OCI-LY7 (cell line): ENCODE measurements around the gene ENGASE. TPM values are rescaled to one million over a fixed set of nuclear protein-coding genes. Genes with fewer than 3 reads are reported as not detected.

Experiments
- BruUV-seq: library from RNA; stranded (reverse); fragments of 400-500 nt; replicated peaks from 2 replicates; lab custom pipeline; 2021; lab: Mats Ljungman, UMichigan
- CTCF ChIA-PET: fragments of 300-600 bp; sonication (Branson Sonifier 250); formaldehyde crosslinking; loops from one replicate; lab custom pipeline; 2022; ENCODE audit warnings: antibody characterized with exemption; ENCODE audit not compliant: unreplicated experiment; lab: Charles Lee
- POLR2A ChIA-PET: fragments of 300-600 bp; sonication (Branson Sonifier 250); formaldehyde crosslinking; loops from one replicate; lab custom pipeline; 2022; ENCODE audit warnings: antibody characterized with exemption; lab: Charles Lee
- DNase-seq: peaks from one replicate; pipeline ENCODE4 v3.0.0-alpha.2; 2015; ENCODE audit warnings: low spot score
- H2AFZ ChIP-seq: fragments of 200-600 bp; sonication (generic), shearing (Covaris generic); 2 replicates; pipeline ENCODE4 v1.6.1; 2014; ENCODE audit warnings: mild to moderate bottlenecking, antibody characterized with exemption, low read length, moderate library complexity
- H3K27ac ChIP-seq: fragments of 200-600 bp; sonication (generic); 2 replicates; pipeline ENCODE4 v1.5.1; 2014; ENCODE audit warnings: mixed run types, low read depth, mild to moderate bottlenecking, moderate library complexity, low read length, inconsistent platforms; ENCODE audit not compliant: poor library complexity, severe bottlenecking
- H3K36me3 ChIP-seq: fragments of 200-600 bp; sonication (generic); 2 replicates; pipeline ENCODE4 v1.6.1; 2014; ENCODE audit warnings: mild to moderate bottlenecking, antibody characterized with exemption, low read length, moderate library complexity, mixed read lengths; ENCODE audit not compliant: insufficient read depth
- H3K4me1 ChIP-seq: fragments of 200-600 bp; sonication (generic); 2 replicates; pipeline ENCODE4 v1.5.1; 2014; ENCODE audit warnings: mild to moderate bottlenecking, low read length; ENCODE audit not compliant: insufficient read depth, poor library complexity, severe bottlenecking
- H3K4me2 ChIP-seq: fragments of 200-600 bp; sonication (generic); 2 replicates; pipeline ENCODE4 v1.6.1; 2014; ENCODE audit warnings: mild to moderate bottlenecking, low read length
- H3K4me3 ChIP-seq: fragments of 200-600 bp; sonication (generic); 2 replicates; pipeline ENCODE4 v1.5.1; 2014; ENCODE audit warnings: mild to moderate bottlenecking, low read depth, low read length; ENCODE audit not compliant: poor library complexity, severe bottlenecking
- H3K79me2 ChIP-seq: fragments of 200-600 bp; sonication (generic); 2 replicates; pipeline ENCODE4 v1.6.1; 2016; ENCODE audit warnings: low read depth, mild to moderate bottlenecking, low read length, moderate library complexity, mixed read lengths; ENCODE audit not compliant: insufficient read depth
- H3K9me2 ChIP-seq: fragments of 200-600 bp; sonication (generic); 2 replicates; pipeline ENCODE4 v1.6.1; 2016; ENCODE audit warnings: mild to moderate bottlenecking, low read length, mixed read lengths; ENCODE audit not compliant: insufficient read depth
- H3K9me3 ChIP-seq: fragments of 200-600 bp; sonication (generic); 2 replicates; pipeline ENCODE4 v1.6.1; 2014; ENCODE audit warnings: mild to moderate bottlenecking, mixed run types, low read length, mixed read lengths
- H4K20me1 ChIP-seq: fragments of 200-600 bp; sonication (generic); 2 replicates; pipeline ENCODE4 v1.6.1; 2014; ENCODE audit warnings: mild to moderate bottlenecking, antibody characterized with exemption, low read length, moderate library complexity, mixed read lengths; ENCODE audit not compliant: insufficient read depth
- EZH2phosphoT487 ChIP-seq: fragments of 200-600 bp; sonication (generic); IDR thresholded peaks from 2 replicates; pipeline ENCODE4 v1.6.1; 2018; ENCODE audit warnings: low read depth, borderline replicate concordance, mild to moderate bottlenecking, mixed run types, antibody characterized with exemption, low read length, moderate library complexity, mixed read lengths
- intact Hi-C: fragments of 100-400 bp; cut with micrococcal nuclease; formaldehyde crosslinking; loops from one replicate; pipeline ENCODE4 v1.10.0; 2022; ENCODE audit not compliant: unreplicated experiment
- total RNA-seq, 2 experiments: library from RNA; depleted of rRNA in 1 of 2; stranded (reverse); fragments of >200 nt in 1 of 2; shearing (Covaris generic) in 1 of 2; gene quantifications; 2 replicates each; pipeline ENCODE4 v1.2.3, GENCODE V29; 2014 to 2022
- TF ChIP-seq, protein P1 (sequence below): fragments of 200-600 bp; sonication (generic); conservative IDR thresholded peaks from 2 replicates; pipeline ENCODE4 v1.5.1; 2014; ENCODE audit warnings: mild to moderate bottlenecking, antibody characterized with exemption, low read length, moderate library complexity, mixed read lengths

Gene ENGASE
- total RNA-seq, 2 experiments from 2014 or later: 8.4 to 35.1 TPM

DNA sequence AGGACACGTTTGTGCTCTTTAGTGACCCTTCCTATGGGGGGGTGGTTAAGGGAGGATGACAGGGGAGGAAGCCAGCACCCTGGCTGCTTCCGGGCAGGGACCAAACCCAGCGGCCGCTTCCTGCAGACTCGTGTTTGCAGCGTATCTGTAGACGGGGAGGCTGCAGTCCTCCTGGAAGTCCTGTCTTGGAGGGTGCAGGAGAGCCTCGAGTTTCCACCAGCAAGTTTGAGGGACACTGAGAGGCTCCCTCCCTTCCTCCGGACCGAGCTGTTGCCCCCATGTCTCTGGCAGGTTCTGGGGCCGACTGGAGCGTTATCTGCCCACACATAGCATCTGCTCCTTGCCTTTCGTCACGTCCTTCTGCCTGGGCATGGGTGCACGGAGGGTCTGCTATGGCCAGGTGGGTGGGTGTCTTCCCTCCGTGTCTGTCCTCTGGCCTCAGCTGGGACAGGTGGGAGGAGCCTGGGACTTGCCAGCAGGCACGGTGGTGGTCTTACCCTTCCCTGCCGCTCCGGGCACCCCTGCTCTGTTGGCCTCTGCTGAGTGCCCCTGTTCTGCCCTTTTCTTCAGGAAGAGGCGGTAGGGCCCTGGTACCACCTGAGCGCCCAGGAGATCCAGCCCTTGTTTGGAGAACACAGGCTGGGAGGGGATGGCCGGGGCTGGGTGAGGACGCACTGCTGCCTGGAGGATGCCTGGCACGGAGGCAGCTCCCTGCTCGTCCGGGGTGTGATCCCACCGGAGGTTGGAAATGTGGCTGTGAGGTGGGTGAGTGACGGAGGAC lies 8.8 kb downstream of the ENGASE start:
- no TSS peak for BruUV-seq
- Histone ChIP-seq H3K4me3 (no peak overlapping the region), H3K4me1 (no peaks in the 10 kb centered on the region), H3K4me2 (no peak overlapping the region), H3K9me3 (no peaks in the 10 kb centered on the region), H3K36me3 (no peaks in the 10 kb centered on the region), H3K9me2 (no peaks in the 10 kb centered on the region), H3K27ac (no peak overlapping the region), H2AFZ (no peak overlapping the region), H3K79me2 (no peaks in the 10 kb centered on the region), H4K20me1 (no peaks in the 10 kb centered on the region)
- intact Hi-C loops: loop anchor here (2.0 kb wide), 1 partner anchor 37 kb away; no protein-coding TSS in a partner anchor
- ChIA-PET POLR2A (interaction anchor here (0.5 kb wide), 1 partner anchor 9 kb away, joined by 3 read pairs; the partner anchor contains the start of gene ENGASE), CTCF (interaction anchor here (0.6 to 1.3 kb wide), 3 partner anchors 11 to 234 kb away, joined by 3 to 5 read pairs (median 4); no protein-coding TSS in a partner anchor)
- DNase-seq: no peak
- TF ChIP-seq EZH2phosphoT487: no peak
- TF ChIP-seq, protein P1, sequence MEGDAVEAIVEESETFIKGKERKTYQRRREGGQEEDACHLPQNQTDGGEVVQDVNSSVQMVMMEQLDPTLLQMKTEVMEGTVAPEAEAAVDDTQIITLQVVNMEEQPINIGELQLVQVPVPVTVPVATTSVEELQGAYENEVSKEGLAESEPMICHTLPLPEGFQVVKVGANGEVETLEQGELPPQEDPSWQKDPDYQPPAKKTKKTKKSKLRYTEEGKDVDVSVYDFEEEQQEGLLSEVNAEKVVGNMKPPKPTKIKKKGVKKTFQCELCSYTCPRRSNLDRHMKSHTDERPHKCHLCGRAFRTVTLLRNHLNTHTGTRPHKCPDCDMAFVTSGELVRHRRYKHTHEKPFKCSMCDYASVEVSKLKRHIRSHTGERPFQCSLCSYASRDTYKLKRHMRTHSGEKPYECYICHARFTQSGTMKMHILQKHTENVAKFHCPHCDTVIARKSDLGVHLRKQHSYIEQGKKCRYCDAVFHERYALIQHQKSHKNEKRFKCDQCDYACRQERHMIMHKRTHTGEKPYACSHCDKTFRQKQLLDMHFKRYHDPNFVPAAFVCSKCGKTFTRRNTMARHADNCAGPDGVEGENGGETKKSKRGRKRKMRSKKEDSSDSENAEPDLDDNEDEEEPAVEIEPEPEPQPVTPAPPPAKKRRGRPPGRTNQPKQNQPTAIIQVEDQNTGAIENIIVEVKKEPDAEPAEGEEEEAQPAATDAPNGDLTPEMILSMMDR: no peak

DNA sequence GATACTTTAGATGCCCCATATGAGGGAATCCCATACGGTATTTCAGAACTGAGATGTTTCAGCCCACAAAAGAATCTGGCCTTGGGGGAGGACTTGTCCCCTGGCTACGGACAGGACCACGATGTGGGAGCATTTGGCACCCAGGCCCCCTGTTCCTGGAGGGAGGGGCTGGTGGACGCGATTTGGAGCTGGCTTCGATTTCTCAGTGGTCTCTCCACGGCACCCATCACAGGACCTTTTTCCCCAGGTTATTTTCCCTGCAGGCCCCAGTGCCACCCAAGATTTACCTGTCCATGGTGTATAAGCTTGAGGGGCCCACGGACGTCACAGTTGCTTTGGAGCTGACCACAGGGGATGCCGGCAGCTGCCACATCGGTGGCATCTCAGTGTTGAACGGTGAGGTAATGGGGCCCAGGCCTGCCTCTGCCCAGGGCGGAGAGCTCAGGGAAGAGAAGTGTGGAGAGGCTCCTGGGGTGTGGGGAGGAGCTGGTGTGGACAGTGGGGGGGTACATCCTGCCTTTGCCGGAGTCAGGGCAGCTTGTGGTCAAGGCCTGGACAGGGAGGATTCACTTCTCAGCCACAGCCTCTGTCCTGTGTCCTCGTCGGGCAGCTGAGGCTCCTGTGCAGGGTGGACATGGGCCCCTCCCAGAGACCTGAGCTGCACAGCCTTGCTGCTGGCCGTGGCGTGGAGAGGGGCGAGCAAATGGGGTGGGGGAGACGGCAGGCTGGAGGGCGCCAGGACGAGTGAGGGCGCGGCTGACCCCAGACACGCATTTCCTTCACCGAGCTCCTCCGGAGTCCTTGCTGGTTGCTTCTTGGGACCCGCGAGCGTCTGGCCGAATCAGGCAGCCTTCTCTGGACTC lies 9.9 kb downstream of the ENGASE start:
- no peaks in the 10 kb centered on the region for H3K36me3 ChIP-seq
- no peak overlapping the region for H2AFZ ChIP-seq
- H3K4me2 ChIP-seq: no peak overlapping the region
- H3K4me3 ChIP-seq: no peak overlapping the region
- H3K79me2 ChIP-seq: no peaks in the 10 kb centered on the region
- H3K4me1 ChIP-seq: no peaks in the 10 kb centered on the region
- DNase-seq: no peak
- H3K9me3 ChIP-seq: no peaks in the 10 kb centered on the region
- no TSS peak for BruUV-seq
- no peak overlapping the region for H3K27ac ChIP-seq
- H3K9me2 ChIP-seq: no peaks in the 10 kb centered on the region
- no peak for TF ChIP-seq EZH2phosphoT487
- TF ChIP-seq, protein P1: no peak
- ChIA-PET POLR2A (no interaction called here), CTCF (interaction anchor here (0.5 to 0.6 kb wide), 3 partner anchors 13 to 138 kb away, joined by 3 to 5 read pairs (median 3); no protein-coding TSS in a partner anchor)
- intact Hi-C loops: loop anchor here (5.0 kb wide), 1 partner anchor 103 kb away; no protein-coding TSS in a partner anchor
- H4K20me1 ChIP-seq: no peaks in the 10 kb centered on the region
